LoVo (cell line): ENCODE data around the gene EPHB1.

Experiments used
- DNase-seq: peaks from one replicate; pipeline ENCODE4 v3.0.0-alpha.2; 2016; ENCODE audit warnings: low spot score

The EPHB1 gene

DNA sequence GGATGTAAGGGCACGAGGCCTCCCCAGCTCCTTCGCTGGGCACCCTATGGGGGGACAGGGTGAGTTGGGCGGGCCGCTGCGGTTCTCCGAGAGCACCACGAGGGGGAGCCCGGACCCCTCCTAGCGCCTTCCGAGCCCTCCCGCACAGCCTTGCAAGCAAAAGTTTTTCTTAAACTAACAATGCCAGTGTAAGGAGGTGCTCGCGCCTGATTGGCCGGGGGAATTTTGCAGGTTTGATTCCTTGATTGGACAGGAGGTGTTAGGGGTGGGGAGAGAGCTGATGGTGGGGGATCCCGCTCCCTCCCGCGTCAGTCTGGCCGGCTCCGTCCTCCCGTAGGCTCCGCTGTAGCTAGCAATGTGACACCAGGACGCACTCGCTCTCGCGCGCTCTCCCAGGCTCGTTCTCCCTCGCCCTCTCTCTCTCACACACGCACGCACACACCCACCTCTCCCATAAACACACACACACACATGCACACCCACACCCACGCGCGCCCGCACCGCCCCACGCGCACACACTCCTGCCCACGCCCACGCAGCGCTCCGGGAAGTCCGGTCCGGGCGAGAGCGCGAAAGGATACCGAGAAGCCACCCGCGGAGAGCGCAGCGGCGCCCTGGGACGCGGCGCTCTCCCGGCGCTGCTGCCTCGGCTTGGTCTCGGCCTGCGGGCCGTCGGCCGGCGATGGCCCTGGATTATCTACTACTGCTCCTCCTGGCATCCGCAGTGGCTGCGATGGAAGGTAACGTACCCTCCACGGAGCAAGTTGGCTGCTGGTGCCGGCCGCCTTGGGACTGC is at the start of gene EPHB1:
Gene EPHB1 (plus strand): TSS at position 311 of the 796 bp plus-strand sequence.
- DNase-seq, result peak; percentile 64

DNA sequence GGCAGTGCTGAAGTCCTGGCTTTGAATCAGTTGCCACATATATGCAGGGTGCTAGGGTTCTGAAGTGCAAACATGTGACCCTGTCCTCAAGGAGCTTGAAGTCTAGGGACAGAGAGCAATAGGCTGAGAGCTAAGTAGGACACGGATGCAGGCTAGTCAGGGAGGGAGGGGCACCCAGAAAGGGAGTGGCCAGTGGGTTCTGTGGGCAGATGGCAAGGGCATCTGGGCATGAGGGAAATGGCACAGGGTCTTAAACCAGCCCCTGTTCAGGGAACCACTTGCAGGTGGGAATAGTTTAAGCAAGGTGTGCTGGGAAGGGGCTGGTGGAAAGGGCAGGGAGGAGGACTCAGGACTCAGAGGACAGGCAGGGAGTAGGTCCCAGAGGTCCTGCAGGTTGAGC is 46.4 kb upstream of the EPHB1 start:
- no peak for DNase-seq

DNA sequence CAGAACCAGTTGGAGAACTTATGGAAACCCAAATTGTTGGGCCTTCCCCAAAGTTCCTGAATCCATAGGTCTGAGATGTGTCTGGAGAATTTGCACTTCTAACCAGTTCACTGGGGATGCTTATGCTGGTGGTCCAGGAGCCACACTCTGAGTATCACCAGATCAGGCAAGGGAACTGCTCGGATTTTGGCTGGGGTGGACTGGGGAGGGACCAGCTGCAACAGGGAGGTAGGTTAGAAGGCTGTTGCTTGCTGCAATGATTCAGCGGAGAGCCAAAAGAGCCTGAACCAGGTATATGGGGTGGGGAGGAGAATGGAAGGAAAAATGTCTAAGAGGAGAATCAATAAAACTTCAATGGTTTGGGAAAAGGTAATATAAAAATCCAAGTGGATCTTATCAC is 45.9 kb upstream of the EPHB1 start:
- DNase-seq, result no peak

DNA sequence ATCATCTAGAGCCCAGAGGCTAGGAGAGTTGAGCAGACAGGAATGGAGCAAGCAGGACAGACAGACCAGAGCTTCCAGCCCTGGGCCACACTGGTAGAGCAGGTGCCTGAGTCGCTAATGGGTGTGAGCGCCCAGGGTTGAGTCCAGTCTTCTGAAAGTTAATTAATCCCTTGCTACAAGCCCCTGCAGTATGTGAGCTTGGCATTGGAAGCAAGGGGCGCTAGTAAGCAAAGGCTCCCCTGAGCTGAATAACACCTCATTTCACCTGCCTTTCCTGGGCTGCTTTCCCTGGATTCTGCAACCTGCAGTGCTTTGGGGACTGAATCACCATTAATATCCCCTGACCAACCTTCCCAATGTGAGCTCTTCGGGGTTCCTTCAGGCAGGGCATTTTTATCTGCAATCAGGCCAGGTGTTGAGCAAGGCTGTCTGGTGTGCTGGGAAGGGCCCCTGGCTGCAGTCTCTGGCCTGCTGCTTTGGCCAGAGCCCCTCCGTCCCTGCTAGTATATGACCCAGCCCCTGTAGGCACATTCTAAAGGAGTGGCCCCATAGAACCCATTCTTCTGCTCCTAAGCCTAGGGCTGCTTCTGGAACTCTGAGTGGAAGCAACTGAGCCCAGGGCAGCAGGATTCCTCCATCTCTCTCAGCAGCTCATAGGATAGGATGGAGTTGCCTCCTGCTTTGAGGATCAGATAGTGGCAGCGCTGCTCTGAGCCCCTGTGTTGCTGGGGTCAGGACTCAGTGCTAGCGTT is 45.1 kb upstream of the EPHB1 start:
- DNase-seq, result no peak

DNA sequence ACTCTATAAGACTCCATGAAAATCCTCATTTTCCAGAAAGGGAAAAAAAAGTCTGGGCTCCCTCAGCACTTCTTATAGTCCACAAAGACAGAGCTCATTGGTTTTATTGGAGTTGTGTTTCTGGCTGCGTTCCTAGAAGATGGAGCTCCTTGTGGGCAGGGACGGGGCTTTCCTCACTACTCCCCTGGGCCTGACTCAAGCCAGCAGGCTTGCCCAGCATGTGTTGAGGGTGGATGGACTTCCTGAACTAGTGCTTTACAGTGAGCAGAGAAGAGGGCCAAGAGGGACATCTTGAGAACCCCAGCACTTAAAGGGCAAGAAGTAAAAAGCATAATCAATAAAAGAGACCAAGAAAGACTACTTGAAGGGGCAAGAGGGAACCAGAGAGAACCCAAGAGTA is 43.2 kb upstream of the EPHB1 start:
- no peak for DNase-seq

DNA sequence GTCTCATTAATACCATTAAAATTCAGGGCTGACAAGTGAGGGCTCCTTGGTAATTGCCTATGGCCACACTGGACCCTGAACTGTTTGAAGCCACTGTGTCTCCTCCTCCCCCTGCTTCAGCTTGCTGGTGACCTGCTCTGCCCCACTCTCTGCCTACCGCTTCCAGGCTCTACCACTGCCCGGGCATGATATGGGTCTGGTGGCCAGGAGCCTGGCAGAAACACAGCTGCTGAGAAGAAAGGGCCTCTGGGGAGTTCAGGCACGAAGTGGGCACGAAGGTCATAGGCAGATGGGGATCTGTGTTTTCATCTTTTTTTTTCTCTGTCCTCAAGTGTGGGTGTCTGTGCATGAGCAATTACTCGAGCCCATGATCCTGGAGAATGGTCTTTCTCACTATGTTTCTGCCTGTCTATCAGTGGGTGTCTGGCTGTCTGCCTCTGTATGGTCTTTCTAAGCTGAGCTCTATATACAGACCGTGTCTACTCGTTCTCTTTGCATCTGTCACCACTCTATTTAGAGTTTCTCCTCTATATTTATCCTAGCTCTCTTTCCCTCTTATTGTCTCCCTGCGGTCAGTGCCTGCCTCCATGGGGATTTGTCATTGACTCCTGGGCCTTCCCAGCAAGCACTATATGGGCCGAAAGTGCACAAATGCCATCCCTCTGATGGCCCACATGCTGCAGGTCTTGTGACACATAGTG is 42.1 kb upstream of the EPHB1 start:
- DNase-seq, result no peak

DNA sequence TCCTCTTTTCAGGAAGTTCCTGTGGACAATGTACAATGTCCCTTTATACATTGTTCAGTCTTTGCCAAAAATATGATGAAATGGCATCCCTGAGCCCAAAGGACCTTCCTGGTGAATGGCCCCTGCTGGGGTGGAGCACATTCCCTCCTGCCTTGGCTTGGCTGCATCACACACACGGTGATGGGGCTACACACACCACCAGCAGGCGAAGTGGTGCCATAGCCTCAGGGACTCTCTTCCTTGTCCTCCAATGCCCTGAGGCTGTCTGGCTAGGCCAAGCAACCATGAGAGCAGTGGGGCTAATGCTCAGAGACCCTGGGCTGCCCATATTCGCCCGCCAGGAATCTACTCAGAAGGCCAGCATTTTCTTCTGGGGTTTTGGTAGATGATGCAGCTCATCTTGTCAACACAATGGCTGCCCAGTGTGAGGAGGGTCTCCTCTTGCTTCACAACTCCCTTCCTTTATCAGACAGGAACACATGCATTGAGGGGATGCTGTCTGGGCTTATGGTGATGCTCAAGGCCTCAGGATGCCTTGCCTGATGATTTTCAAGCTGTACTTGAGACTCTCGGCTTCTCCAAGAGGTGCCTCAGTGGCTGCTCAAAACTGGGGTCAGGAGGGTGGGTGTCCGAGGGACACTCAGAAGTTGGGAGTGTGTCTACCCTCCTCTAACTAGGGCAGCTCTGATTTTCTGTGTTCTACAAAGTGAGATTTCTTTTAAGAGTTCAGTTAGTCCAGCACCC is 40.9 kb upstream of the EPHB1 start:
- no peak for DNase-seq

DNA sequence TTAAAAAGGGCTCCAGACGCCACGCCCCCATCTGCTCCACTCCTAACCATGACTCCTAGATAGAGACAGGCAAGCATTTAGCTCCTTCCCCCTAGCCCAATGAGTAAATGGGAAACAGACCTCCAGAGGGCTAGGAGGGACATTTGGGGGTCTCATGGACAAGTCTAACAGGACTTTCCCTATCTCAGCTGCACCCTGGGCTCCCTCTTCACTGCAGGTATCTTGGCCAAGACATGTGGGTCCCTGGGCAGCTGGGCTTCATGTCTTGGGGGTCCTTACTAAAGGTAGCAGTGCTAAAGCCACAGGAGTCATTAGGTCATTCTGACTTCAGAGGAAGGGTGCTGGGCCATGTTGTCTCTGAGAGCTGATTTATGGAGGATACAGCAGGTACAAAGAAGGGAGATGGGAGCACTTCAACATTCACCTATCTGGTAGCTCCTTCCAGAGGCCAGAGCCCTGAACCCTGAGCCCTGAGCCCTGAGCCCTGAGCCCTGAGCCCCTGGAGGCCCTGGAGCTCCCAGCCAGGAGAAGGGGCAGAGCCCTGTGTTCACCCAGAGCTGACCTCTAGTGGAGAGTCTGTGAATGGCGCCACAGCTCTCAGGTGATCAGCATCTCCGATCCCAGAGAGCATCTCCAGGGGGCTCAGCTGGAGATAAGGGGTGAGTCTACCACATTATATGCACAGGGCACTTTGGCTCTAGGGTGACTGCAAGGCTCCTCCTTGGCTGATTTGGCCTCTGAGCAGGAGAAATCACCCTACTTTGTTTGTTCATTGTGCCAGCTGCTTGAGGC is 40.1 kb upstream of the EPHB1 start:
- DNase-seq, result peak; percentile 18

DNA sequence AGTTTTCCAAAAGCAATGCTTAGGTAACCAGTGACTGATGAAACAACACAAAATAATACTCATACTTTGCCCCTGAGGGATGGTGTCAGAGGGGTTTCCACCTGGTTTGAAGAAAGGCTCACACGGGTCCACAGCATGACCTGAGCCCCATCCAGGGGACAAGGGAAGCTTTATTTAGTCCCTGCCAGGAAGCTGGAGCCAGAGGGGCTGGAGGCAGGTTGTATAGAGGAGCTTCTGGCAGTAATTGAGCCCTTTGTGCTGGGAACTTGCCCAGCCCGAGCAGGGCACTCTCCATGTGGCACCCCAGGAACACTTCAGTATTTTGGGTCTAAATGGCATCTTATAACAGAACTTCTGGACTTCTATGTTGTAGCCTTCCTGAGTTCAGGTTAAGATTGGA is 39.2 kb upstream of the EPHB1 start:
- DNase-seq, result no peak

DNA sequence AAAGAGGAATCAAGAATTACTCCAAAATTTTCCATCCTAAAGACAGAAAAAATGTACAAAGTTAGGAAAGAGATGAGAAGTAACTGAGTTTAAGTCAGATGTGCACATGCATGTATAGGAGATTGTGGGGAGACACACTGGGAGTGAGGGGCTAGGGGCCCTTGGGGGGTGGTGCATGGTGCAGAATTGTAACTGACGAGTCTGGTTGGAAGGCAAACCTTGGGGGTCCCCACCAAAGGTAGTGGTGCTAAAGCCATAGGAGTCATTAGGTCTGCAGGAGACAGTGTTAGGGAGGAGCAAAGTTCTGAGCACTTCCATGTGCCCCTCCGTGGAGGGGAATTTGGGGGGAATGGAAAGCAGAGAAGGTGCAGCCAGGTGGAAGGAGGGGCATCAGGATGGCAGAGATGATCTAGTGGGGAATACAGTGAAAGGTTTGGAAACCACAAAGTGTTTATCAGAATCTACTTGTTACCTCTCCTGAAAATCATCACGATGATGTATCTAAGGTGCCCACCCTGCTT is 37.5 kb upstream of the EPHB1 start:
- no peak for DNase-seq

DNA sequence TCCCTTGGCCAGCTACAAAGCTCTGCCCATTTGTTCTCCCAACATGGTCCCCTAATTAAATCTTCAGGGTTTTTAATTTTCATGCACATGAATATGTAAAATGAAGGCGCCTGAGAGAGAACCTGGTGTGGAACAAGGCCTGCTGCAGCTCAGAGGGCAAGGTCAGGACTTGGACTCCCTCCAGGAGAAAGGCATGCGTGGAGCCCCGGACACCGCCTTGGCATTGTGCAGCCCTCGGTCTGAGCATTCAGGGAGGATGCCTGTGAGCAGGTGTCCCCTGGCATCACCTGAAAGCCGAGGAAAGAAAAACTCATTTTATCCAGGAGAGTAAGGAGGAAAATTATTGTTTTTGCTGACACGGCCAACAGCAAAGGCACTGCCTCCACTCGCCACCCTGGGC is 33.8 kb upstream of the EPHB1 start:
- no peak for DNase-seq

DNA sequence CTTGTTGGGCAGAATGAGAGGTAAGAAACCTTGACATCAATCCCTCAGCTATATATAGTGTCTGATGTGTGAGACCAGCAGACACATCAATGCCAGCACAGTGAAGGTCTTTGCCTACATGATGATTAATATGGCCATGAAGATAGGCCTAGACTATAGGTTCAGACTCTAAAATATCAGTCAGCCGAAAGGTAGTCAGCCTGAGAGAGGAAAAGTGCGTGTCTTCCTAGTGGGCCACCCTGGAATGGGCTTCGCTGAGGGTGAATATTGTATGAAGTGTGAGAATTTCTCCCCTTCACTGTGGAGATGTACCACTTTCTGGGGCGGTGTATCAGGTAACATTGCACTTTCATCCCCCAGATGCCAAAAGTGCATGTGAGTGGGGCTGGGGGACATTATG is 33.0 kb upstream of the EPHB1 start:
- DNase-seq, result no peak

DNA sequence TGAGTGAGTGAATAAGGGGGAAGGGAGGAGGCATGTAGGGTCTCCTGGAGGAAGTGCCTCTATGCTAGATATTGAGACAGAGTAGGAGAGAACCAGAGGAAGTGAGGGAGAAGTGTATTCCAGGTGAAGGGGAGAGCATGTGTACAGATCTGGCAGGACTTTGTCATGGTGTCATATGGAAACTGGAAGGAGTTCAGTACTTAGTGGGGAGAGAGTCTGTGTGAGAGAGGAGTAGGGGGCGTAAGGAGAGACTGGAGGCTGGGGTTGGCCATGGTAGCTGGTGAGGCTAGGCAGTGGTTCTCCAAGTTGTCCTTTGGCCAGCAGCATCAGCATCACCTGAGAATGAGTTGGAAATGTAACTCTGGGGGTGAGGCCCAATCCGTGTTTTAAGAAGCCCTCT is 29.6 kb upstream of the EPHB1 start:
- no peak for DNase-seq

DNA sequence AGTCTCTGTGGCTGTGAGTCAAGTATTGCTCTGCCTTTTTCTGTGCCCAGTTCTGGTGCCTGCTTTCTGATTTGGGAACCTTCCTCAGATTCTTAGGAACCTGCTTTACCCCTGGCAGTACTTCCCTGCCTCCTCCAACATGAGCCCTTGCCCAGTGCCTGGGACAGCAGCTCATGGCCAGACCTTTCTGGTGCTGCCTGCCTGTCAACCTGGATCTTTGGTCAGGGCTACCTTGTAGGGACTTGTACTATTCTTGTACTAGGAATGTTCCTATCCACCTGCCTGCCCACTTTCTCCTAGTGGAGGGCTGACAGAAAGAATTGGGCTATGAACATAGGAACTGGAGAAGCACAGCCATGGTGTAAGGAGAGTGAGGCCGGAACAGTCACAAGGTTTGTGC is 28.8 kb upstream of the EPHB1 start:
- DNase-seq, result no peak

DNA sequence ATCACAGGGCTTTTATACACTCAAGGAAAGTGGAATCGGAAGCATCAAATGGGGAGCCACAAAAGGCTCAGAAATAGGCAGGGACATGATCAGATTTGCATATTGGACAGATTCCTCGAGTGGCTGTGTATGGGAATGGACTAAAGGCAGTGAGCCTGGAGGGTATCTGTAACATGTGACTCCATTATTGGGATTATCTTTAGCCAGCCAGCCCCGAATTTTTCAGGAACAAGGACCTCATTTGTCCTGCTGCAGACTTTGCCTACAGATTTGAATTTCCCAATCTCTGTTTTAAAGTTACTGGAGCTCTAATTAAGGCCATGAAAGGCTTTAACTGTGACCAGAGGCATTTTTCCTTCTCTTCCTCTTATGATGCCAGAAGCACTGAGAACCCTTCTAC is 26.9 kb upstream of the EPHB1 start:
- DNase-seq, result no peak

DNA sequence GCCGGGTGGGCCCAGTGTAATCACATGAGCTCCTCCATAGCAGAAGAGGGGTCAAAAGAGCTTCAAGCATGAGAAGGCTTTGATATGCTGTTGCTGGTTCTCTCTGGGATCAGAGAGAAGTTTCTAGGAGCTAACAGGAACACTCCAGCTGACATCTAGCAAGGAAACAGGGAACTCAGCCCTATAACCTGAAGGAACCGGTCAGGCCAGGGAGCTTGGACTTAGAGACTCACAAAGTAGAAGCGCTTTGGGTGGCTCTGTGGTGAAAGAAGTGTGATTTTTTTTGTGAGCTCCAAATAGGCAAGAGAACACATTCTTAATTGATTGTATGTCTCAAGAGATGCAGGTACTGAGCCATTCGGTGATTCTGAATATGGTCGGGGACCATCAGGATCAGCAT is 26.2 kb upstream of the EPHB1 start:
- DNase-seq, result no peak

DNA sequence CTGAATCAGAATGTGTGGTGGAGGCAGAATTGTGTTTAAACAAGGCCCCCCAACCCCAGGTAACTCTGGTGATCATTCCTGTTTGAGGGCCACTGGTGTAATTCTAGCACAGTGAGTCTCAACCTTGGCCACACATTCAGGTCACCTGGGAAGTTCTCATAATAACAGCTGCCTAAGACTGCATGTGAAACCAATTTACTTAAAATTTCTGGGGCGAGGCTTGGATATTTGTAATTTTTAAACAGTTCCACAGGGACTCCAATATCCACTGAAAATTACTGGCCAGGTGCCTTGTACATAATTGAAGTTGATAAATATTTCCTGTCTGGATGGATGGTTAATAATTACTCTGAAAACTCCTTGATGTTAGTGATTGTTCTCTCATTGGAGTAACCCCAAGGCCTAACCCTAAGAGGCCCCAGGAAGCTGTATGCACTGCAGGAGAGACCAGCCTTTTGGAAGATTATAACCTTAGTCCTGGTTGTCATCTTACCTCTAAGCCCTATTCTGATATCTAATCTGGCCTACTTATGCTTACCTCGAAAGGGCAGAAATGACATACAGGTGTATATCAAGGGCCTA is 25.7 kb upstream of the EPHB1 start:
- DNase-seq, result no peak

DNA sequence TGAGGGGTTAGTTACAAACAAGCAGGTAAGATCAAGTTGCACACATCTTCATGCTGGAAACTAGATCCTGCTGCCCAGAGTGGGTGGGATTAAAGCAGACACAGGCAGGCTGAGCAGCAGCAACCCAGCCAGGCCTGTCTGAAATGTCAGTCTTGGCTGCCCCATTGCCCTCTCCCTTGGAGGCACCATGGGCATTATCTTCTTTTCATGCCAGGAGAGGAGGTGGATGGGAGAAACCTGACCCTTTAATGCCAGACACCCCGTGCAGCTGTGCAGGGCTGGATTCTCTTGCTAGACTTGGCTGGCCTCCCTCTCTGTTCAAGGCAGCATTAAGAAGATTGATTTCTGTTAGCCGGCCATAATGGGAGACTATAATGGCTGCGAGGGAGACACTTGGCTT is 23.0 kb upstream of the EPHB1 start:
- no peak for DNase-seq

DNA sequence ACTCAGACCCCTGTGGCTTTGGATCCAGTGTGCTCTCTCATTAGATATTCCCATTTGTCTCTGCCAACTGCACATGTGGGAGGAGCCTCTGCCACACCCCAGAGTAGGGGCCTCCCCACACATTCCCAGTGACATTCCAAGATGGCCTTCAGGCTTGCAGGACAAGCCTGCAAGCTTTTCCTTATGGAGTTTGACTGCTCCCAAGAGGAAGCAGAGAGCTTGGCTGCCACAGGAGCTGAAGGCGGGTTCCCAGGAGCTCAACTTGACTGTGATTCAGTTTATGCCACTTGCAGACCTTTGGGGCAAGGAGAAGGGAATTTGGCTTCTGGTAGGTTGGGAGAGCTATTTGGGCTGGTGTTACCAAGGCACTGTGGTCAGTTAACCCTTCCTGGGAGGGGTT is 22.5 kb upstream of the EPHB1 start:
- DNase-seq, result no peak

DNA sequence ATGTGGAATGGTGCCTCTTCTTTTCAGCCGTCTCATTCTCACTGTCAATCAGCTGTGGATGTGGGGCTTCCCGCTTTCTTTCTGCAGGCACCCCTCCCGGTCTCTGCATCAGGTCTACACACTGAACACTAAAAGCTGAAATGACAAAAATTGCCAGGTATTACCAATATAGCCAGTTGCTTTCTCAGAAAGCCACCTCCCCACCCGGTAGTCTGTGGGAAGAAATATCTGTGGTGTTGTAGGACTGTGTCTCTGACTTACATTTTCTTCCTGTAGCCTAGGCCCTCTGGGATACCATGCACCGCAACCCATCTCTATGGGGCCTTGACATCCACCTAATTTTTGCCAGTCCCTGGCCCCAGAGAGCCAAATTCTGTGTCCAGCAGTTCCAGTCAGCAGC is 19.2 kb upstream of the EPHB1 start:
- DNase-seq, result no peak

DNA sequence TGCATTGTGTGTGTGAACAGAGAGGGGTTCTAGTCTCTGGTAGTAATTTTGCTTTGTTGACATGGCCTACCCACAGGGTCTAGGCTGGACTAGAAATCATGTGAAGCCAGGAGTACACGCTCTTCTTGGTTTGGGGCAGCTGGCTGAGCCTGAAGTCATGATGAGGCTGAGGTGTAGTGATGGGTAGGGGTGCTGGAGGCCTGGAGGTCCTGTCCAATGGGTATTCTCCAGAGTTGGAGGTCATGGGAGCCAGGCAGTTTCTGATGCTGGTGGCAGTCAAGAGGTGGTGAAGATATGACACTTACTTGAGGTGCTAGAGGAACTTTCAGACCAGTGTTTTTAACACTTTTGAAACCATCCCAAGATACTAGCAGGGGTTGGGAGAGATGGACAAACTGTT is 18.5 kb upstream of the EPHB1 start:
- DNase-seq, result no peak
